HG03175 (cell line): ENCODE measurements around the gene MTRFR.
"Not testable (repeated sequence)": the region's sequence is repeated elsewhere in the genome, so short reads cannot be mapped to it uniquely, and the experiment has no call there.

Source experiments
- ATAC-seq: cut with Tn5 transposase; IDR thresholded peaks from one replicate; pipeline ENCODE4 v1.9.1; 2021; ENCODE audit warnings: mild to moderate bottlenecking, moderate library complexity; ENCODE audit not compliant: unreplicated experiment

MTRFR gene

DNA sequence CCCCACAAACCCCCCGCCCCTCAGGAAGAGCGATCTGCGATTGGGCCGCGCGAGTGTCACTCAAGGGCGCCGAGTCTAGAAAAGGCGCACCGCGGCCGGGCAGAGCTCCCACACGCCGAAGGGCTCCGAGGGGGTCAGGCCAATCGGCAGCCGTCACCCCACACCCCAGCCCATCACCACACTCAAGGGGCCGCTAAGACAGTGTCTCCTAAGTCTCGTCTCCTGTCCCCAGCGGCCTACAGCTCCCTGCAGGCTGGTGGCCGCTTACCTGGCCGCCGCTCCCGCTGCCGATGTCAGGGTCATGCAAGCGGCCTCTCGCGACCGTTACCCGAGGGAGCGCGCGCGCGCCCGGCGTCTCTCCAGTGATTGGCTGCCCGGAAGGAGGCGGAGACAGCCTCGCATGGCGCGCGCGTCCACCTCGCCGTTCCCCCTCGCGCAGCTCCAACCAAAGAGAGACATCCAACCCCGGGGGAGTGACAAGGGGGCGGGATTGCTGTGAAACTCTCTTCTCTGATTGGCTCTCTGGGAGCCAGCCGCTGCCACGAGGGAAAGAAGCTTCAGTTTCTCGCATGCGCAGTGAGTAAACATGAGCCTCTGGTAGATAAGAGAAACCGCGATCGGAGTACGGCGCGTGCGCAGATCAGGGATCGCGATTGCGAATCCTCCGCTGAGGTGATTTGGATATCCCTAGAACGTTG, at the start of gene MTRFR, which contains the start of gene MPHOSPH9:
Gene MTRFR, plus strand, starts transcription at position 630 of the 698 bp plus-strand sequence. CDS start 20,239 bp downstream, outside the sequence.
Gene MPHOSPH9, minus strand, starts transcription at position 335 of the 698 bp plus-strand sequence. CDS start 2,777 bp downstream, outside the sequence.
- ATAC-seq = peak; percentile 87

DNA sequence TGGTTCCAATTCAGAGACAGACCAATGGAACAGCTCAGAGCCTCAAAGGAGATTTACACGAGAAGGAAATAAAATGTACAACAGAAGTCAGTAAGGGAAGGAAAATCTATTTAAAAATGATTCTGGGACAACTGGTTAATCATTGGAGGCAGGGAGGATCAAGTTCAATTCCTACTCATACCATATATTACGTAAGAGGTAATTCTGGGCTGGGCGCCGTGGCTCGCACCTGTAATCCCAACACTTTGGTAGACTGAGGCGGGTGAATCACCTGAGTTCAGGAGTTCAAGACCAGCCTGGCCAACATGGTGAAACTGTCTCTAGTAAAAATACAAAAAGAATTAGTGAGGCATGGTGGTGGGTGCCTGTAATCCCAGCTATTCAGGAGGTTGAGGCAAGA, 45.6 kb upstream of the MTRFR start:
- ATAC-seq = no peak

DNA sequence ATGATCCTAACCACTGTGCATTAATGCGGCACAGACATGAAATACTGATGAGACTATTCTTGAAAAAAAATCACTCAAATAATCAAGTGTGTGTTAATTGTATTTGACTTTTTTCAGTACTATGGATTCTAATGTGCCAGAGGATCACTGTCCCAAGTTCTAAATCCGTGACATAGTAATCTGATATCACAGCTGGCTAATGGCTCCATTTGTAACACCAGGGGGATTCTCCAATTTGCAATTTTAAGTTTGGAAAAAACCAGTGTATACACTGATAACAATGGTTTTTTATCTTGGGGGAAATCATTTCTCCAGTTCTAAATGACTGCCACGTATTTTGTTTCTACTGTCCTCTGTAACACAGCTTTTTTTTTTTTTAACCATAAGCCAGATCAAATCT, 33.3 kb upstream of the MTRFR start:
- ATAC-seq = no peak

DNA sequence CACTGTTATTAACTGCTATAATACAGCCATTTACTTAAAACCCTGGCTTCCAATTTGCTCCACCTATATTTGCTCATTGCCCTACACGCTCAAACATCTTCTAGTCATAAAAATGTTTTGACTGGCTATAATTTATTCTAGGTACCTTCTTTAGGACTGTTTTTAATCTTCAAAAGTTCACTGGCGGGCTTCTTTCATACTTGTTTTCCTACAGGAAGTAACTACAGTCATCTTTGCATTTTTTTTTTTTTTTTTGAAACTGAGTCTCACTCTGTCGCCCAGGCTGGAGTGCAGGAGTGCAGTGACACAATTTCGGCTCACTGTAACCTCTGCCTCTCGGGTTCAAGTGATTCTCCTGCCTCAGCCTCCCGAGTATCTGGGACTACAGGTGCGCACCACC, 32.8 kb upstream of the MTRFR start:
- ATAC-seq = no peak

DNA sequence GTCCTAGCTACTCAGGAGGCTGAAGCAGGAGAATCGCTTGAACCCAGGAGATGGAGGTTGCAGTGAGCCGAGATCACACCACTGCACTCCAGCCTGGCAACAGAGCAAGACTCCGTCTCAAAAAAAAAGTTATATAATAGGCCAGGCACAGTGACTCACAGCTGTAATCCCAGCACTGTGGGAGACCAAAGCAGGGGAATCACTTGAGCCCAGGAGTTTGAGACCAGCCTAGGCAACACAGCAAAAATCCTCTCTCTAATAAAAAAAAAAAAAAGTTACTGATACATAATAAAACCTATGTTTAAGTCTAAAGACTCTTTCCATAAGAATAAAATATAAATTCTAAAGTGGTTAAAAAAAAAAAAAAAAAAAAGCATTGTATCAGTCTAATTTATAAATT, 26.4 kb upstream of the MTRFR start:
- ATAC-seq = not testable (repeated sequence)

DNA sequence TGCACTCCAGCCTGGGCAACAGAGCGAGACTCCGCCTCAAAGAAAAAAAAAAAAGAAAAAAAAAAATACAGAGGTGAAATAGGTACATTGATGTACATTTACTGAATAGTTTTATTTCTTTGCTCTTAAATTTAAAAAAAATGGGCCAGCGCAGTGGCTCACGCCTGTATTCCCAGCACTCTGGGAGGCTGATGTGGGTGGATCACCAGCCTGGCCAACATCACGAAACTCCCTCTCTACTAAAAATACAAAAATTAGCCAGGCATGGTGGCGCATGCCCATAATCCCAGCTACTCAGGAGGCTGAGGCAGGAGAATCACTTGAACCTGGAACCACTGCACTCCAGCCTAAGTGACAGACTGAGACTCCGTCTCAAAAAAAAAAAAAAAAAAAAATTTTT, 25.4 kb upstream of the MTRFR start:
- ATAC-seq = not testable (repeated sequence)

DNA sequence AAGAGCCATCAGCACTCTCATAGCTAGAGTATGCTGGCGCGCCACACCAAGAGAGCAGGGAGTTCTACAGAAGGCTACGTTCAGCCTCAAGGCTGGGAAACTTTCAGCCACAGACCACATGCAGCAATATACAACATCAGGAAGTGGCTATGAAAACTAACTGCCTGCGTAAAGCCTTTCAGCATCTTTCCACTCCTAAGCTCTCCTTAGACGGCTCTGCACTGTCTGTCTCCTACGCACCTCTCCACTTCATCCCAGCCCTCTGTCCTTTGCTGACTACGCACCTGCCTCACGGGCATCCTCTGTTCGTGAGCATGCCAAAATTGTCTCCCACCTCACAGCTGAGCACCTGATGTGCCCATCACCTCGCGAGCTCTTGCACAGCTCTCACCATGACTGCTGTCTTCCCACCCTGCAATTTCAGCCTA, 10.0 kb upstream of the MTRFR start:
- no peak for ATAC-seq

DNA sequence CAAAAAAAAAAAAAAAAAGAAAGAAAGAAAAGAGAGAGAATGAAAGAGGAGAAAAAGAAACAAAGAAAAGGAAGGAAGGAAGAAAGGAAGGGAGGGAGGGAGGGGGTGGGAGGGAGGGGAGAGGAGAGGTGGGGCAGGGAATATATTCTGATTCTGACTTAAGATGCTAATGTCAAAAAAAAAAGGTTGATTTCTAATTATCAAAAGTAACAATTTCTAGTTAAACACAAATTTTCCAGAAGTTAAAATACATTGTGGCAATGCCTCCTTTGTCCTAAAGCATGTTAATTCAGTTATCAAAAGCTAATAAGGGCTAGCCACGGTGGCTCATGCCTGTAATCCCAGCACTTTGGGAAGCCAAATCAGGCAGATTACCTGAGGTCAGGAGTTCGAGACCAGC, 7.8 kb upstream of the MTRFR start:
- ATAC-seq = no peak

DNA sequence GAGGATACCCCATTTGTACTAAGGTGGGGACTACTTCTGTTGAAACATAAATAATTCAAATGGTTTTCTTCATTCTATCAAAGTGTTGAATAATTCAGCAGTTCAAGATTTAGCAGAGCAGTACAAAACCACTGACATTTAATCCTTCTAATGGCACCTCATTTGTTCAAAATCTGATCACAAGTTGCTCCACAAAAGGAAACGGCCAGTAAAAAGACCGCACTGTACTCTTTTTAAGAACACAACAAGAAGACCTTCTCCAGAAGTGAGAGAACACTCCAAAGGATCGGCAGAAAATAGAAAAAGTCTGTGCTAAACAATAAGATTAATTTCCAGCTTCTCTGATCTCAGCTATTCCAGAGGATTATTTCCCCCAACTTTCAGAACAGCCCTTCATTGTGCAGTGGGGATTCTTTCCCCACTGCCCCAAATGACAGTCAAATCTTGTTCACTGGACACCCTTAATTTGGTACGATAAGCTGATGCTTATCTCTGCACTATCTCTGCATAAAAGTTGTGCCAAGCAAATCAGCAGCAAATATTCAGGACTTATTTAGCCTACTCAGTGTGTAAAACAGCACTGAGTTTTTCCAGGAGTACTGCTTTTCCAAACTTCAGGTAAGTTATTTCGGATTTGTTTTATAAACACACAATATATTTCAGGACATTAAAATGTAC, 5.5 kb upstream of the MTRFR start:
- ATAC-seq = no peak

DNA sequence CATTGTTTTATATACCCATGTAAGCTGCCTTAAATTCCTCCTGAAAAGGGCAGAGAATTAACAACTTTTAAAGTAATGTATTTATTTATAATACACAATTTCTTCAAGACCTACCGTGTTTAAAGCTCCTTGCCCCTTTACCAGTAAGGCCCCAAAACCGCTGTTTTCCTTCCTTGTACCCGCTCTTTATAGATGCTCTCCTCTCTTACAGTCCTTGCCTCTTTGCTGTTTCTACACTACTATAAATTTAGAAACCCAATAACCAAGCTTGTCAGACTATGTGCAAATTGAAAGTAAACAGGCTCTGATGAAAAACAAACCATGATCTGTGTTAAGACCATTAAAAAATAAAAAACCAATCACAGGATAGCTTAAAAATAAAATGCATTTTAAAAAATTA, 4.2 kb upstream of the MTRFR start:
- ATAC-seq = no peak

DNA sequence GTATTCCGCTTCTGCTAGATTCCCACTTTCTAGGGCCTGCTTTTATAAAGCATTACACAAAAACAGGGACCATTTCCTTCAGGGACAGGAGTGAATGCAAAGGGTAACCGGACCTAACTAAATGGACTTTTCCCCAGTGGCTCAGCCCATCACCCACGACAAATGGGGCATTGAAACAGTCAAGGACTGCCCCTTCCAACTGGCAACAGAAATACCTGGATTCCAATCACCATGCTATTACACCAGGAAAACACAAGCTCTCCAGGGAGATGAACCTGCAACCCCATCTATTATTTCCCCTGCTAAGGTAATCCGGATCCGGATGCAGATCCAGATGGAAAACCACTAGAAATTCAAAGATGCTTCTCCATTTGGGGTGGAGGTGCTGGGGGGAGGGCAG, 1.3 kb upstream of the MTRFR start:
- no peak for ATAC-seq

DNA sequence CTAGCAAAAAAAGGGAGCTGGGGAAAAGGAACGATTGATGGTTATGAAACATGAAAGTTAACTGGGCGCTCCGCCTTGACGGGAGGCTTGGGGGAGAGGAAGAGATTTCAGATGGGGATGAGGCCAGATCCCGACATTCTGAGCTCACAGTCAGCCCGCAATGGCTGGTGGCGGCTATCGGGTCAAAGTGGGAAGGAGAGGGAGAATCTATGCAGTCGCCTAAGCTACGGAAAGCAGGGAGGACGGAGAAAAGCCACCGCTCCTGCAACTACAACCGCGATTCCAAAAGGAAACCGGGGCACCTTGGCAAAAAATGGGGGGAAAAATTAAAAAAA, 797 bp upstream of the MTRFR start:
- ATAC-seq = no peak

DNA sequence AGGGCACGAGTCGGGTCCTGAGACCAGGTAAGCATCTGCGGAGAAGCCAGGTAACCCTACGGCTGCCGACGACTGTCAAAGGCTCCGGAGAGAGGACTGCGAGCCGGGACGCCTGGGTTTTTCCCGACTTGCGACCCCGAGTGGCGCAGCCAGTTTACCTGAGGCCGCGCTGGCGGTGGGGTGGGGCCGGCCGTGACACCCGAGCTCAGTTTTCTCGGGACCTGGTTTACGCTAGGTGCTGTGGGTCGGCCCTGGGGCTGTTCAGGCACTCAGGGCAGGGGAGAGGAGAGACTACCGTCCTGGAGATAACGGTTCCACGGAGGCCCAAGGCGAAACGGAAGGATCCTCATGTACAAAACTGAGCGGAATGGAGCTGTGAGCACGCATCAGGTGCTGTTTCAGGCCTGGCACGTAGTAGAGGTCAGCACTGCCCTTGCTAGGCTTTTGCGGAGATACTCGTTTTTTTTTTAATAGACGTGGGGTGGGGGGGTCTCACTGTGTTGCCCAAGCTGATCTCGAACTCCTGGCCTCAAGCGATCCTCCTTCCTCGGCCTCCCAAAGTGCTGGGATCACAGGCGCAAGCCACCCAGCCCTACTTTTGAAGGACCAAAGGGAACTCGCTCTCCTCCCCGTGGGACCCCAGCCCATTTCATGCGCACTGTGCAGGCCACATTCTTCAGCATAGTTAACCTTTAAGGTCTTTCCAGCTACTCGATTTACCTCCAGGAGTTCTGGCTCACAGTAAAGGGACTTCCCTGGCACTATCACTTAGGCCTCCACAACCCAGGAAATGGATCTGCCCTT, 471 bp downstream of the MTRFR start:
- peak; percentile 11 for ATAC-seq

DNA sequence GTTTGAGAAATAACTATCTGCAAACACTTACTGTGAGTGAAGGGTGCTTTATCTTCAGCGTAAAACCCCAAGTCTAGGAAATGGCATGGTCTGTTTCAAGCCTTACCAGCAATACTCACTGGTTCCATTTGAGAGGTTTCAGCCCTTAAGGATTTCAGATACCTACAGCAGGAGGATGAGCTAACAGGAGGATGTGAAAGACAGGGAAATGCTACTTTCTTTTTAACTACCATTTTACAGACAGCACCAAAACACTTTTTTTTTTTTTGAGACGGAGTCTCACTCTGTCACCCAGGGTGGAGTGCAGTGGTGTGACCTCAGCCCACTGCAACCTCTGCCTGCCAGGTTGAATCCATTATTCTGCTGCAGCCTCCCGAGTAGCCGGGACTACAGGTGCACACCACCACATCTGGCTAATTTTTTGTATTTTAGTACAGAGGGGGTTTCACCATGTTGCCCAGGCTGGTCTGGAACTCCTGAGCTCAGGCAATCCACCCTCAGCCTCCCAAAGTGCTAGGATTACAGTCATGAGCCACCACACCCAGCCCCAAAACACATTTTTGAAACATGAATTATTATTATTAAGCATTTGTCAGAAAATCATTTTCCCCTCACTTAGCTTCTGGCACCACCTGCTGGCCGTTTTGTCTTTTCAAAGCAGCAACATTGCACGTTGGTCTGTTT, 4.6 kb downstream of the MTRFR start:
- ATAC-seq = no peak

DNA sequence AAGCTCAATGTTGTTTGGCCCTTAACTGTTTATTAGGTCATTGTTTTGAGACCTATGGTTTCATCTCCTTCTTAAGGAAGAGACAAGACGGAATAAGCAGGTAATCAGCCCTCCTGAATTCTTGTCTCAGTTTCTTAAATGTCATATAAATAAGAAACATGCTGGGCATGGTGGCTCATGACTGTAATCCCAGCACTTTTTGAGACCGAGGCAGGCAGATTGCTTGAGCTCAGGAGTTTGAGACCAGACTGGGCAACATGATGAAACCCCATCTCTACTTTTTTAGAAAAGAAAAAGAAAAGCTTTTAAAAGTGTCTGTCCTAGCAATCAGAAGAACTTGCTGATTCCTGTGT, 5.1 kb downstream of the MTRFR start:
- no peak for ATAC-seq

DNA sequence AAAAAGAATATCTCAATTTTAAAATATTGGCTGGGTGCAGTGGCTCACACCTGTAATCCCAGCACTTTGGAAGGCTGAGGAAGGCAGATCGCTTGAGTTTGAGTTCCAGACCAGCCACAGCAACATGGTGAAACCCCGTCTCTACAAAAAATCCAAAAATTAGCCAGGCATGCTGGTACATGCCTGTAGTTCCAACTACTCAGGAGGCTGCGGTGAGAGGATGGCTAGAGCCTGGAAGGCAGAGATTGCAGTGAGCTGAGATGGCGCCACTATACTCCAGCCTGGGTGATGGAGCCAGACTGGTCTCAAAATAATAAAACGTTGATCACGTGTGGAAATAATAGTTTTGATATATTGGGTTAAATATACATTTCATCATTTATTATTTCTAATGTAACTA, 5.7 kb downstream of the MTRFR start:
- no peak for ATAC-seq

DNA sequence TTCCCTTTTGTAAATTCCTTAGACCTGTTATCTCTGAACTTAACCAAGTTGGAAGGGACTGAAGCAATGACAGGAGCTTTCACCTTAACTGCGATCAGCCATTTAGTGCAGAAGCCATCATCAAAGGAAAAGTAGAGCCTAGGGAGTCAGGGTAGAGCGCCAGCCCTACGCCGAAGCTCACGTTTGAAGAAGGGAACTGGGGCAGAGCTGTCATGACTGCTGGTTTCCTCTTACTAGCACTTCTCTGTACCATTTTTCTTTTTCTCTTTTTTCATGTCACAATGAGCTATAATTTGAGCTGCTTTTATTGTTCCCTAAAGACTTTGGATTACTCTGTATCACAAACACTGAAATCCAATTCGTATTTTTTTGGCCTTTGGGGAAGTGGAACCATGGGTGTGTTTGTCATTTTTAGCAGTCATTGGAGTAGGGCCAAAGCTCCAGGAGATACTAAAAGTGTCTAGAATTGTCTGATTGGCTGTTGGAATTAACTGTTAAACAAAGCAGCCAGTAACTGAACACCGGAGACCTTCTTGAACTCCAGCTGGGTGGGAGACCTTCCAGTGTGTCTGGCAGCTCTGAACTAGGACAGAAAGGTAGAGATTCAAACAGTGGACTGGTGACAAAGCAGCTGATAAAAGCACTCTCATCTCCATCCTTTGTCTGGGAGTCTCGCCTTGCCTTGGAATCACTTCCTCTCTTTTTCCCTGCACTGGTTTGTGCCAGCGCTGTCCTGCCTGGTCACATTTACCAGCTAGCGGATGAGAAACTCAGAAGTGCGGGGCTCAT, 9.1 kb downstream of the MTRFR start:
- no peak for ATAC-seq

DNA sequence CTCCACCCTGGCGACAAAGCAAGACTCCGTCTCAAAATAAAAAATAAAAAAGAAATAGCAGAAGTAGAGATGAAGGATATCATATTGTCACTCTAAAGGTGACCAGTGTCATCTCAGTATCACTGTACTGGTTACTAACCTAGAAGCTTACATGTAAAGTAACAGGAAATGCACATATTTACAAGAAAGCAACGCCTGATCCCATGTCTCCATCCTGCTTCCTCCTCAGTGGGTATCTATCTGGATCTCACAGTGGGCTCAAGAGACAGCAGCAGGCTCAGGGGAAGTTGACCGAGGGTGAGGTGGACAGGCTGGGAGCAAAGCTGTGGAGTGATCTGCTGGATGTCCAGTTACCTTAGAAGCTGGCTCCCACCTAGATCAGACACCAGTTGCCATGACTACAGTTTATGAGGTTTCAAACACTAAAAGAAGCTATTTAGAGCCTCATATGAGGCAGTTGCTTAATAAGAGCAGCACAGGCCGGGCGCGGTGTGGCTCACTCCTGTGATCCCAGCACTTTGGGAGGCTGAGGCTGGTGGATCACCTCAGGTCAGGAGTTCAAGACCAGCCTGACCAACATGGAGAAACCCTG, 10.5 kb downstream of the MTRFR start:
- ATAC-seq = no peak

DNA sequence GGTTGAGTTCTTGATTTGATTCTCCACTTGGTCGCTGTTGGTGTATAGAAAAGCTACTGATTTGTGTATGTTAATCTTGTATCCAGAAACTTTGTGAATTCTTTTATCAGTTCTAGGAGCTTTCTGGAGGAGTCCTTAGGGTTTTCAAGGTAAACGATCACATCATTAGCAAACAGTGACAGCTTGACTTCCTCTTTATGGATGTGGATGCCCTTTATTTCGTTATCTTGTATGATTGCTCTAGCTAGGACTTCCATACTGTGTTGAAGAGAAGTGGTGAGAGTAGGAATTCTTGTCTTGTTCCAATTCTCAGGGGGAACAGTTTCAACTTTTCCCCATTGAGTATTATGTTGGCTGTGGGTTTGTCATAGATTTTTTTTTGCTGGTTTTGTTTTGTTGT, 12.4 kb downstream of the MTRFR start:
- ATAC-seq = no peak

DNA sequence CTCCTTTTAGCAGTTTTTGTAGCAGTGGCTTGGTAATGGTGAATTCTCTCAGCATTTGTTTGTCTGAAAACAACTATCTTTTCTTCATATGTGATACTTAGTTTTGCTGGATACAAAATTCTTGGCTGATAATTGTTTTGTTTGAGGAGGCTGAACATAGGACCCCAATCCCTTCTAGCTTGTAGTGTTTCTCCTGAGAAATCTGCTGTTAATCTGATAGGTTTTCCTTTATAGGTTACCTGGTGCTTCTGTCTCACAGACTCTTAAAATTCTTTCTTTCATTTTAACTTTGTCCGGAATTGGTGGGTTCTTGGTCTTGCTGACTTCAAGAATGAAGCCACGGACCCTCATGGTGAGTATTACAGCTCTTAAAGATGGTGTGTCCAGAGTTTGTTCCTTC, 14.9 kb downstream of the MTRFR start:
- ATAC-seq = not testable (repeated sequence)
